ENCODE data around the gene SCN2A.

DNA sequence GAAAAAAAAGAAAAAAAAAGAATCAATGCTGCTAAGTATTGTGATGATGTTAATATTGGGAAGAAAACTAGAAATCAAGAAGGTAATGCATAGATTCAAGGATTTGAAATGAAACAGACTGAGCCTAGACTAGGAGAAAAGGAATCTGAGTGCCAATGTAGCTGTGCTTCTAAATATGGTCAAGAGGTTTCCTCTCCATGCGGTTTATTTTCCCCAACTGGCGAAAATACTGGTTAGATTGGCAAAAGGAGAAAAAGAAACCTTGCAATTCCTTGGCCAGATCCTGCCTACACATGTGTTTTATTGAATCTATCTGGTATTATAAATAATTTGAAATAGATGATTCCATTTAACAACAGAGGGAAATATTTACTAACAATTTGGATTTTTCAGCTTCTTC lies 41.0 kb upstream of the SCN2A start:
- TF ChIP-seq, protein P1, sequence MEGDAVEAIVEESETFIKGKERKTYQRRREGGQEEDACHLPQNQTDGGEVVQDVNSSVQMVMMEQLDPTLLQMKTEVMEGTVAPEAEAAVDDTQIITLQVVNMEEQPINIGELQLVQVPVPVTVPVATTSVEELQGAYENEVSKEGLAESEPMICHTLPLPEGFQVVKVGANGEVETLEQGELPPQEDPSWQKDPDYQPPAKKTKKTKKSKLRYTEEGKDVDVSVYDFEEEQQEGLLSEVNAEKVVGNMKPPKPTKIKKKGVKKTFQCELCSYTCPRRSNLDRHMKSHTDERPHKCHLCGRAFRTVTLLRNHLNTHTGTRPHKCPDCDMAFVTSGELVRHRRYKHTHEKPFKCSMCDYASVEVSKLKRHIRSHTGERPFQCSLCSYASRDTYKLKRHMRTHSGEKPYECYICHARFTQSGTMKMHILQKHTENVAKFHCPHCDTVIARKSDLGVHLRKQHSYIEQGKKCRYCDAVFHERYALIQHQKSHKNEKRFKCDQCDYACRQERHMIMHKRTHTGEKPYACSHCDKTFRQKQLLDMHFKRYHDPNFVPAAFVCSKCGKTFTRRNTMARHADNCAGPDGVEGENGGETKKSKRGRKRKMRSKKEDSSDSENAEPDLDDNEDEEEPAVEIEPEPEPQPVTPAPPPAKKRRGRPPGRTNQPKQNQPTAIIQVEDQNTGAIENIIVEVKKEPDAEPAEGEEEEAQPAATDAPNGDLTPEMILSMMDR (IDR thresholded peaks at IDR 0.05; ENCODE audit: insufficient read depth, low read length, poor library complexity, severe bottlenecking), result no peak
- no peak for TF ChIP-seq EZH2phosphoT487 (conservative IDR thresholded peaks at IDR 0.05; ENCODE audit: low read length)

Measured in SU-DHL-6 (cell line).